ENCODE results near the gene ID1. TPM values are rescaled to one million over a fixed set of nuclear protein-coding genes. Genes with fewer than 3 reads are reported as not detected.

The ID1 gene
- total and polyA plus RNA-seq, 2 of the 13 experiments (the other 11 are each of a cell fraction or from before 2014, with no cell fraction given): 320 to 419 TPM

DNA sequence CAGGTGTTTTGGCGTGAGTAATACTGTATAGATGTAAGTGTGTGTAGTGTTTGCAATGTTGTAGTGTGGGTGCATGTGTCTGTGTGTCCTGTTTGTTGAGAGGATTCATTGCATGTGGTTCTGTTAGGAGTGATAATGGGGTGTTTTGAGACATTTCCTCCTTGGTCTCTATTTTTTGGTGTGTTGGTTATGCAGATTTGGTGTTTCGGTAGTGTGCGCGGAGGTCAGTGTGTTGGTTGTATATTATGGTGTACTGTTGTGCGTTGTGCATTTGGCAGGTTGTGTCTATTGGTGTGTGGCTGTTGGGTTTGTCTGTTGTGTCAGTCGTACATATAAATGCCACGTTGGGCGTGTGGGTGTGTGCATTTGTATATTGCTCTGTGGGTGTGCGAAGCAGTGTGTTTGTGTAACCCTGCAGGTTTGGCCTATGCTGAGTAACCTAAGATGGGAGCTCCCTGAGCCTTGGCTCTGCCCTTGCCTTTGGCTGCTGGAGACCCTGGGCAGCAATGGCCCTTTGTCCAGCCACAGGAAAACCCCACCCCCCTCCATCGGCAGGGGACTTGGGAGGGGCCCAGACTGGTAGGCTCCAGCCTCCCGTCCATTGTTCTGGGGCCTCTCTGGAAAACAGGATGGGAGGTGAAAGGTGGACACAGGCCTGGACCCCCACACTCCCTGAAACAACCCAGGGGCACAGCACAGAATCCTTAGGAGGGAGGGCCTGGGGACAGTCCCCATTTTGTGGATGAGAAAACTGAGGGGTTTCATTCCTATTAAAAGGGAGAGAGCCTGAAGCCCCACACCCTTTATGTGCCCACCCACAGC lies 10.3 kb upstream of the ID1 start (continued):
- TF ChIP-seq, protein P1, sequence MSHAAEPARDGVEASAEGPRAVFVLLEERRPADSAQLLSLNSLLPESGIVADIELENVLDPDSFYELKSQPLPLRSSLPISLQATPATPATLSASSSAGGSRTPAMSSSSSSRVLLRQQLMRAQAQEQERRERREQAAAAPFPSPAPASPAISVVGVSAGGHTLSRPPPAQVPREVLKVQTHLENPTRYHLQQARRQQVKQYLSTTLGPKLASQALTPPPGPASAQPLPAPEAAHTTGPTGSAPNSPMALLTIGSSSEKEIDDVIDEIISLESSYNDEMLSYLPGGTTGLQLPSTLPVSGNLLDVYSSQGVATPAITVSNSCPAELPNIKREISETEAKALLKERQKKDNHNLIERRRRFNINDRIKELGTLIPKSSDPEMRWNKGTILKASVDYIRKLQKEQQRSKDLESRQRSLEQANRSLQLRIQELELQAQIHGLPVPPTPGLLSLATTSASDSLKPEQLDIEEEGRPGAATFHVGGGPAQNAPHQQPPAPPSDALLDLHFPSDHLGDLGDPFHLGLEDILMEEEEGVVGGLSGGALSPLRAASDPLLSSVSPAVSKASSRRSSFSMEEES (CRISPR knock-in tag; IDR thresholded peaks at IDR 0.05): no peak; the same call in 1 of the 2 replicates
- TF ChIP-seq, protein P2, sequence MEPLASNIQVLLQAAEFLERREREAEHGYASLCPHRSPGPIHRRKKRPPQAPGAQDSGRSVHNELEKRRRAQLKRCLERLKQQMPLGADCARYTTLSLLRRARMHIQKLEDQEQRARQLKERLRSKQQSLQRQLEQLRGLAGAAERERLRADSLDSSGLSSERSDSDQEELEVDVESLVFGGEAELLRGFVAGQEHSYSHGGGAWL (CRISPR knock-in tag; IDR thresholded peaks at IDR 0.05): peak; percentile 55; the same call in 1 of the 2 replicates
- peak; percentile 35; the same call in 1 of the 2 replicates for TF ChIP-seq MTF2 (CRISPR knock-in tag; IDR thresholded peaks at IDR 0.05; ENCODE audit: borderline replicate concordance)
- TF ChIP-seq ZSCAN29 (CRISPR knock-in tag; conservative IDR thresholded peaks at IDR 0.05): peak; percentile 91; the same call in 1 of the 2 replicates
- TF ChIP-seq, protein P3, sequence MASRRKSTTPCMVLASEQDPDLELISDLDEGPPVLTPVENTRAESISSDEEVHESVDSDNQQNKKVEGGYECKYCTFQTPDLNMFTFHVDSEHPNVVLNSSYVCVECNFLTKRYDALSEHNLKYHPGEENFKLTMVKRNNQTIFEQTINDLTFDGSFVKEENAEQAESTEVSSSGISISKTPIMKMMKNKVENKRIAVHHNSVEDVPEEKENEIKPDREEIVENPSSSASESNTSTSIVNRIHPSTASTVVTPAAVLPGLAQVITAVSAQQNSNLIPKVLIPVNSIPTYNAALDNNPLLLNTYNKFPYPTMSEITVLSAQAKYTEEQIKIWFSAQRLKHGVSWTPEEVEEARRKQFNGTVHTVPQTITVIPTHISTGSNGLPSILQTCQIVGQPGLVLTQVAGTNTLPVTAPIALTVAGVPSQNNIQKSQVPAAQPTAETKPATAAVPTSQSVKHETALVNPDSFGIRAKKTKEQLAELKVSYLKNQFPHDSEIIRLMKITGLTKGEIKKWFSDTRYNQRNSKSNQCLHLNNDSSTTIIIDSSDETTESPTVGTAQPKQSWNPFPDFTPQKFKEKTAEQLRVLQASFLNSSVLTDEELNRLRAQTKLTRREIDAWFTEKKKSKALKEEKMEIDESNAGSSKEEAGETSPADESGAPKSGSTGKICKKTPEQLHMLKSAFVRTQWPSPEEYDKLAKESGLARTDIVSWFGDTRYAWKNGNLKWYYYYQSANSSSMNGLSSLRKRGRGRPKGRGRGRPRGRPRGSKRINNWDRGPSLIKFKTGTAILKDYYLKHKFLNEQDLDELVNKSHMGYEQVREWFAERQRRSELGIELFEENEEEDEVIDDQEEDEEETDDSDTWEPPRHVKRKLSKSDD (CRISPR knock-in tag; IDR thresholded peaks at IDR 0.05; ENCODE audit: low read depth): no peak
- TF ChIP-seq ZNF431 (CRISPR knock-in tag; IDR thresholded peaks at IDR 0.05; ENCODE audit: borderline replicate concordance, low read depth): no peak
- TF ChIP-seq JUNB (CRISPR knock-in tag; IDR thresholded peaks at IDR 0.05; ENCODE audit: borderline replicate concordance): peak; percentile 81; the same call in 1 of the 2 replicates
- TF ChIP-seq ARNTL (CRISPR knock-in tag; IDR thresholded peaks at IDR 0.05): peak; percentile 74
- TF ChIP-seq, protein P4, sequence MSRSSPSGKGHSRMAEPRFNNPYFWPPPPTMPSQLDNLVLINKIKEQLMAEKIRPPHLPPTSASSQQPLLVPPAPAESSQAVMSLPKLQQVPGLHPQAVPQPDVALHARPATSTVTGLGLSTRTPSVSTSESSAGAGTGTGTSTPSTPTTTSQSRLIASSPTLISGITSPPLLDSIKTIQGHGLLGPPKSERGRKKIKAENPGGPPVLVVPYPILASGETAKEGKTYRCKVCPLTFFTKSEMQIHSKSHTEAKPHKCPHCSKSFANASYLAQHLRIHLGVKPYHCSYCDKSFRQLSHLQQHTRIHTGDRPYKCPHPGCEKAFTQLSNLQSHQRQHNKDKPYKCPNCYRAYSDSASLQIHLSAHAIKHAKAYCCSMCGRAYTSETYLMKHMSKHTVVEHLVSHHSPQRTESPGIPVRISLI (CRISPR knock-in tag; IDR thresholded peaks at IDR 0.05; ENCODE audit: borderline replicate concordance): peak; percentile 47; the same call in 1 of the 2 replicates
- TF ChIP-seq ZNF292 (CRISPR knock-in tag; IDR thresholded peaks at IDR 0.05; ENCODE audit: borderline replicate concordance, low read depth): peak; percentile 73; the same call in 1 of the 2 replicates
- TF ChIP-seq ZMYM3 (CRISPR knock-in tag; IDR thresholded peaks at IDR 0.05): 0 out of 2 replicates have a peak, but pooled peaks have one; percentile 80
- 0 out of 2 replicates have a peak, but pooled peaks have one; percentile 14 for TF ChIP-seq ZC3H13 (CRISPR knock-in tag; IDR thresholded peaks at IDR 0.05)
- TF ChIP-seq, protein P5, sequence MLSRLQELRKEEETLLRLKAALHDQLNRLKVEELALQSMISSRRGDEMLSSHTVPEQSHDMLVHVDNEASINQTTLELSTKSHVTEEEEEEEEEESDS (CRISPR knock-in tag; IDR thresholded peaks at IDR 0.05; ENCODE audit: borderline replicate concordance): no peak; the same call in 1 of the 2 replicates
- TF ChIP-seq CHD4 (IDR thresholded peaks at IDR 0.05; ENCODE audit: borderline replicate concordance, low read length): peak; percentile 99; the same call in 1 of the 2 replicates
- no peak for TF ChIP-seq BRCA1 (CRISPR knock-in tag; IDR thresholded peaks at IDR 0.05)
- TF ChIP-seq HNRNPL (IDR thresholded peaks at IDR 0.05; ENCODE audit: low read depth, low read length): peak; percentile 69; the same call in 1 of the 2 replicates

Data from HepG2 (cell line).